IMR-90 (cell line): ENCODE measurements around the gene SYT17. TPM values are rescaled to one million over a fixed set of nuclear protein-coding genes. Genes with fewer than 3 reads are reported as not detected.

Experiments used
- ATAC-seq: fragments of 200-7000 bp; cut with Tn5 transposase; 2 replicates; pipeline ENCODE4 v1.9.1; 2020; ENCODE audit warnings: low read depth, mild to moderate bottlenecking, moderate library complexity
- BruUV-seq: library from RNA; stranded (reverse); fragments of 400-500 nt; replicated peaks from 2 replicates; lab custom pipeline; 2021; lab: Mats Ljungman, UMichigan
- CTCF ChIA-PET: fragments of 300-600 bp; formaldehyde crosslinking; extraction: SDS; loops from one replicate; lab custom pipeline; 2021; ENCODE audit warnings: antibody characterized with exemption; lab: Yijun Ruan, JAX
- POLR2A ChIA-PET: fragments of 300-600 bp; sonication (Branson Sonifier 250); formaldehyde crosslinking; loops from one replicate; lab custom pipeline; 2022; ENCODE audit warnings: antibody characterized with exemption; ENCODE audit not compliant: unreplicated experiment; lab: Charles Lee
- DNase-seq: peaks from one replicate; pipeline ENCODE4 v3.0.0; 2013
- H2AFZ ChIP-seq: replicated peaks from 2 replicates; pipeline ENCODE3; 2013; ENCODE audit warnings: low read length, mild to moderate bottlenecking; ENCODE audit not compliant: poor library complexity
- H2AK5ac ChIP-seq: 2 replicates; pipeline ENCODE4 v1.6.1; 2013; ENCODE audit warnings: low read depth, low read length, inconsistent platforms
- H2AK9ac ChIP-seq: replicated peaks from 2 replicates; pipeline ENCODE3; 2013; ENCODE audit warnings: mild to moderate bottlenecking, low read depth, low read length, moderate library complexity; ENCODE audit not compliant: poor library complexity
- H2BK120ac ChIP-seq: 2 replicates; pipeline ENCODE4 v1.6.1; 2013; ENCODE audit warnings: low read depth, low read length, inconsistent platforms
- H2BK15ac ChIP-seq: 3 replicates; pipeline ENCODE4 v1.6.1; 2013; ENCODE audit warnings: low read depth, low read length, inconsistent platforms
- H2BK20ac ChIP-seq: 2 replicates; pipeline ENCODE4 v1.6.1; 2013; ENCODE audit warnings: low read depth, mild to moderate bottlenecking, inconsistent platforms, low read length, moderate library complexity
- H2BK5ac ChIP-seq: 2 replicates; pipeline ENCODE4 v1.6.1; 2013; ENCODE audit warnings: mild to moderate bottlenecking, low read depth, low read length, inconsistent platforms; ENCODE audit not compliant: poor library complexity, severe bottlenecking
- H3K14ac ChIP-seq: replicated peaks from 2 replicates; pipeline ENCODE4 v1.6.1; 2013; ENCODE audit warnings: low read depth, low read length, inconsistent platforms
- H3K18ac ChIP-seq: 2 replicates; pipeline ENCODE4 v1.6.1; 2013; ENCODE audit warnings: low read depth, low read length, control low read depth
- H3K23ac ChIP-seq: 2 replicates; pipeline ENCODE4 v1.6.1; 2013; ENCODE audit warnings: low read depth, low read length, inconsistent platforms
- H3K27ac ChIP-seq: 2 replicates; pipeline ENCODE4 v1.5.1; 2013; ENCODE audit warnings: mild to moderate bottlenecking, control low read depth, low read length; ENCODE audit not compliant: insufficient read depth
- H3K27me3 ChIP-seq: 2 replicates; pipeline ENCODE4 v1.6.1; 2013; ENCODE audit warnings: low read length; ENCODE audit not compliant: control insufficient read depth, insufficient read depth
- H3K36me3 ChIP-seq: 2 replicates; pipeline ENCODE4 v1.6.1; 2013; ENCODE audit warnings: low read length, mixed read lengths; ENCODE audit not compliant: control insufficient read depth, insufficient read depth
- H3K4ac ChIP-seq: 2 replicates; pipeline ENCODE4 v1.6.1; 2013; ENCODE audit warnings: low read depth, low read length, inconsistent platforms
- H3K4me1 ChIP-seq: 2 replicates; pipeline ENCODE4 v1.6.1; 2013; ENCODE audit warnings: low read length, mixed read lengths; ENCODE audit not compliant: control insufficient read depth, insufficient read depth
- H3K4me2 ChIP-seq: 2 replicates; pipeline ENCODE4 v1.6.1; 2013; ENCODE audit warnings: low read depth, mild to moderate bottlenecking, control low read depth, low read length, moderate library complexity
- H3K4me3 ChIP-seq: 2 replicates; pipeline ENCODE4 v1.5.1; 2013; ENCODE audit warnings: low read depth, mild to moderate bottlenecking, control low read depth, low read length, moderate library complexity; ENCODE audit not compliant: insufficient read depth
- H3K56ac ChIP-seq: 2 replicates; pipeline ENCODE4 v1.6.1; 2013; ENCODE audit warnings: low read length, inconsistent platforms; ENCODE audit not compliant: insufficient read depth; ENCODE audit errors: extremely low read depth
- H3K79me1 ChIP-seq, 2 experiments: 2 replicates each; pipeline ENCODE4 v1.6.1; 2013; ENCODE audit warnings: low read length in 2 of 2, inconsistent platforms in 1 of 2, low read depth in 1 of 2
- H3K9ac ChIP-seq: 2 replicates; pipeline ENCODE4 v1.6.1; 2013; ENCODE audit warnings: low read depth, low read length, control low read depth
- H3K9me1 ChIP-seq: 2 replicates; pipeline ENCODE4 v1.6.1; 2013; ENCODE audit warnings: low read length, inconsistent platforms; ENCODE audit not compliant: insufficient read depth
- H3K9me3 ChIP-seq: 2 replicates; pipeline ENCODE4 v1.6.1; 2013; ENCODE audit warnings: low read length; ENCODE audit not compliant: control insufficient read depth, insufficient read depth
- H4K20me1 ChIP-seq: 2 replicates; pipeline ENCODE4 v1.6.1; 2013; ENCODE audit warnings: low read length, inconsistent platforms; ENCODE audit not compliant: insufficient read depth
- H4K5ac ChIP-seq: 2 replicates; pipeline ENCODE4 v1.6.1; 2013; ENCODE audit warnings: mild to moderate bottlenecking, low read depth, low read length, control low read depth
- H4K8ac ChIP-seq, 2 experiments: 2 replicates each; pipeline ENCODE4 v1.6.1; 2013; ENCODE audit warnings: low read depth in 2 of 2, low read length in 2 of 2, control low read depth in 1 of 2, inconsistent platforms in 1 of 2
- H4K91ac ChIP-seq: 2 replicates; pipeline ENCODE4 v1.6.1; 2013; ENCODE audit warnings: low read depth, low read length, inconsistent platforms; ENCODE audit not compliant: insufficient read depth
- BHLHE40 ChIP-seq: fragments of 150-350 bp; IDR thresholded peaks from 2 replicates; pipeline ENCODE4 v1.6.1; 2016; ENCODE audit warnings: mild to moderate bottlenecking, low read depth, low read length
- CEBPB ChIP-seq: IDR thresholded peaks from 2 replicates; pipeline ENCODE4 v1.6.1; 2012; ENCODE audit warnings: low read depth, low read length, improper control_type of control experiment
- CHD1 ChIP-seq: IDR thresholded peaks from 2 replicates; pipeline ENCODE4 v1.6.1; 2012; ENCODE audit warnings: low read depth, low read length, improper control_type of control experiment
- FOS ChIP-seq: fragments of 150-350 bp; IDR thresholded peaks from 2 replicates; pipeline ENCODE4 v1.6.1; 2016; ENCODE audit warnings: low read depth, low read length
- MAZ ChIP-seq: IDR thresholded peaks from 2 replicates; pipeline ENCODE4 v1.6.1; 2012; ENCODE audit warnings: low read depth, mild to moderate bottlenecking, low read length, improper control_type of control experiment, moderate library complexity, borderline replicate concordance
- MXI1 ChIP-seq: IDR thresholded peaks from 2 replicates; pipeline ENCODE4 v1.6.1; 2012; ENCODE audit warnings: low read depth, mild to moderate bottlenecking, low read length, moderate library complexity, borderline replicate concordance
- NFE2L2 ChIP-seq: fragments of 150-350 bp; IDR thresholded peaks from 2 replicates; pipeline ENCODE4 v1.6.1; 2016; ENCODE audit warnings: low read depth, mild to moderate bottlenecking, low read length
- POLR2A ChIP-seq: IDR thresholded peaks from 2 replicates; pipeline ENCODE4 v1.6.1; 2012; ENCODE audit warnings: mild to moderate bottlenecking, low read depth, low read length
- RAD21 ChIP-seq: IDR thresholded peaks from 2 replicates; pipeline ENCODE4 v1.6.1; 2012; ENCODE audit warnings: low read length, improper control_type of control experiment
- RCOR1 ChIP-seq: IDR thresholded peaks from 2 replicates; pipeline ENCODE4 v1.6.1; 2012; ENCODE audit warnings: mild to moderate bottlenecking, low read length, improper control_type of control experiment; ENCODE audit not compliant: insufficient replicate concordance
- RFX5 ChIP-seq: IDR thresholded peaks from 2 replicates; pipeline ENCODE4 v1.8.0; 2012; ENCODE audit warnings: low read depth, mild to moderate bottlenecking, low read length, moderate library complexity
- WGBS, 2 experiments: methylation state at CpG; one replicate each; pipeline versions ENCODE4 v1.1.5 to v1.1.7; 2013; ENCODE audit warnings: missing lambda C conversion rate in 2 of 2; ENCODE audit not compliant: insufficient read length in 1 of 2; ENCODE audit errors: extremely low coverage in 2 of 2; 5-methylcytosine and 5-hydroxymethylcytosine counted together
- dilution Hi-C: fragments of 300-500 bp; cut with HindIII; formaldehyde crosslinking; loops from one replicate; pipeline ENCODE4 v1.14.3; 2018; ENCODE audit warnings: low sequenced_read_pairs; ENCODE audit not compliant: unreplicated experiment
- in situ Hi-C: fragments of 300-500 bp; cut with MboI; formaldehyde crosslinking; loops from 3 replicates; pipeline ENCODE4 v1.14.3; 2019; ENCODE audit warnings: low sequenced_read_pairs, inconsistent platforms, mixed read lengths
- intact Hi-C: fragments of 100-400 bp; cut with micrococcal nuclease; formaldehyde crosslinking; loops from 2 replicates; pipeline ENCODE4 v1.10.0; 2022
- polyA plus RNA-seq, 3 experiments: library from polyadenylated mRNA; depleted of rRNA; stranded (reverse); fragments of >200 nt; gene quantifications; 2 replicates each; pipeline ENCODE4 v1.2.3, GENCODE V29; 2012; ENCODE audit warnings: low replicate concordance in 1 of 3
- total RNA-seq: library from RNA; depleted of rRNA; stranded (reverse); fragments of >200 nt; gene quantifications from 2 replicates; pipeline ENCODE4 v1.2.3, GENCODE V29; 2012
- TF ChIP-seq, protein P1 (sequence below): conservative IDR thresholded peaks from 2 replicates; pipeline ENCODE4 v1.5.1; 2012; ENCODE audit warnings: mild to moderate bottlenecking, low read depth, low read length, improper control_type of control experiment
- TF ChIP-seq, protein P2 (sequence below): fragments of 150-350 bp; IDR thresholded peaks from 2 replicates; pipeline ENCODE4 v1.6.1; 2016; ENCODE audit warnings: low read depth, mild to moderate bottlenecking, low read length, moderate library complexity, borderline replicate concordance
- TF ChIP-seq, protein P3 (sequence below): fragments of 150-350 bp; IDR thresholded peaks from 2 replicates; pipeline ENCODE4 v1.6.1; 2017; ENCODE audit warnings: mild to moderate bottlenecking, antibody characterized with exemption, low read length, low read depth

Gene SYT17
- total and polyA plus RNA-seq, 2 of the 4 experiments (the other 2 are of a cell fraction), result not detected

DNA sequence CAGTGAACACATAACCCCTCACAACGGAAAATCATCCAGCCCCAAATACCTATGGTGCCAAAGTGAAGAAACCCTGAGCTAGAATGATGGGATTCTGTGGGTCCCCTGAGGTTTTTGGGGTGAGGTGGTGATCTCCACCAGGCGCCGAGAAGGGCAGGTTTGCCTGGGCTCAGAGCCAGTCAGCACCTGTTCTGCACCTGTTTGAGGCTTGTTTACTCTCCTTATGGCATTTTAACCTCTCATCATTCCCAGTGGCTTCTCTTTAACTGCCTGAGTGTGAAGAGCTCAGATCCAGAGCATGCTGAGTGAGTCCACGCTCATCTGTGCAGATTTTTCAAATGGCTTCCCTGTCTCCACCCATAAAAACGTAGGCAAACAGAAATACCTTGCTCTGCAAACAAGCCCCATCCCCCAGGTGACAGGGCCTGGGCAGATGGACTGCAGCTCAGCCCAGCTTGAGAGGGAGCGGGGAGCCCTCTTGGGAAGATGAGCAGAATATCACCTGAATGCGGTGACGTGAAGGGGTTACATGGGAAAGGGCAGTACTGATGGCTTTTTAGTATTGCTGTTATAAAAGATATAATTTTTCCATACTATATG is 77.4 kb downstream of the SYT17 start:
- Histone ChIP-seq H3K4ac (no peak overlapping the region), H3K56ac (no peak overlapping the region), H3K23ac (no peak overlapping the region), H2AK9ac (no peak overlapping the region), H3K27ac (no peak overlapping the region), H3K4me2 (no peak overlapping the region), H3K79me1 (no peaks in the 10 kb centered on the region), H4K5ac (no peak overlapping the region), H4K20me1 (no peaks in the 10 kb centered on the region), H2BK20ac (no peak overlapping the region), H2BK15ac (no peak overlapping the region), H2AFZ (no peak overlapping the region), H3K9me3 (peaks cover 2% of the 10 kb centered on the region; the same call in 1 of the 2 replicates), H2AK5ac (no peak overlapping the region), H3K4me1 (no peaks in the 10 kb centered on the region), H4K91ac (no peak overlapping the region), H2BK5ac (no peak overlapping the region), H4K8ac (no peak overlapping the region), H3K36me3 (no peaks in the 10 kb centered on the region), H3K14ac (no peak overlapping the region), H3K27me3 (no peaks in the 10 kb centered on the region), H2BK120ac (no peak overlapping the region), H3K9me1 (no peaks in the 10 kb centered on the region), H3K18ac (no peak overlapping the region), H3K9ac (no peak overlapping the region), H3K4me3 (no peak overlapping the region)
- no CpG with 5 or more reads among the region's 8 CpGs for WGBS, 2 experiments
- POLR2A ChIA-PET, result no interaction called here
- no peak for TF ChIP-seq RFX5
- TF ChIP-seq MAZ, result no peak
- no peak for TF ChIP-seq BHLHE40
- TF ChIP-seq, protein P1, sequence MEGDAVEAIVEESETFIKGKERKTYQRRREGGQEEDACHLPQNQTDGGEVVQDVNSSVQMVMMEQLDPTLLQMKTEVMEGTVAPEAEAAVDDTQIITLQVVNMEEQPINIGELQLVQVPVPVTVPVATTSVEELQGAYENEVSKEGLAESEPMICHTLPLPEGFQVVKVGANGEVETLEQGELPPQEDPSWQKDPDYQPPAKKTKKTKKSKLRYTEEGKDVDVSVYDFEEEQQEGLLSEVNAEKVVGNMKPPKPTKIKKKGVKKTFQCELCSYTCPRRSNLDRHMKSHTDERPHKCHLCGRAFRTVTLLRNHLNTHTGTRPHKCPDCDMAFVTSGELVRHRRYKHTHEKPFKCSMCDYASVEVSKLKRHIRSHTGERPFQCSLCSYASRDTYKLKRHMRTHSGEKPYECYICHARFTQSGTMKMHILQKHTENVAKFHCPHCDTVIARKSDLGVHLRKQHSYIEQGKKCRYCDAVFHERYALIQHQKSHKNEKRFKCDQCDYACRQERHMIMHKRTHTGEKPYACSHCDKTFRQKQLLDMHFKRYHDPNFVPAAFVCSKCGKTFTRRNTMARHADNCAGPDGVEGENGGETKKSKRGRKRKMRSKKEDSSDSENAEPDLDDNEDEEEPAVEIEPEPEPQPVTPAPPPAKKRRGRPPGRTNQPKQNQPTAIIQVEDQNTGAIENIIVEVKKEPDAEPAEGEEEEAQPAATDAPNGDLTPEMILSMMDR, result no peak
- TF ChIP-seq, protein P2, sequence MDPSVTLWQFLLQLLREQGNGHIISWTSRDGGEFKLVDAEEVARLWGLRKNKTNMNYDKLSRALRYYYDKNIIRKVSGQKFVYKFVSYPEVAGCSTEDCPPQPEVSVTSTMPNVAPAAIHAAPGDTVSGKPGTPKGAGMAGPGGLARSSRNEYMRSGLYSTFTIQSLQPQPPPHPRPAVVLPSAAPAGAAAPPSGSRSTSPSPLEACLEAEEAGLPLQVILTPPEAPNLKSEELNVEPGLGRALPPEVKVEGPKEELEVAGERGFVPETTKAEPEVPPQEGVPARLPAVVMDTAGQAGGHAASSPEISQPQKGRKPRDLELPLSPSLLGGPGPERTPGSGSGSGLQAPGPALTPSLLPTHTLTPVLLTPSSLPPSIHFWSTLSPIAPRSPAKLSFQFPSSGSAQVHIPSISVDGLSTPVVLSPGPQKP, result no peak
- TF ChIP-seq FOS, result no peak
- no peak for TF ChIP-seq RAD21
- no peak for TF ChIP-seq NFE2L2
- no peak for TF ChIP-seq RCOR1
- TF ChIP-seq POLR2A, result no peak
- no peak for TF ChIP-seq CEBPB
- TF ChIP-seq, protein P3, sequence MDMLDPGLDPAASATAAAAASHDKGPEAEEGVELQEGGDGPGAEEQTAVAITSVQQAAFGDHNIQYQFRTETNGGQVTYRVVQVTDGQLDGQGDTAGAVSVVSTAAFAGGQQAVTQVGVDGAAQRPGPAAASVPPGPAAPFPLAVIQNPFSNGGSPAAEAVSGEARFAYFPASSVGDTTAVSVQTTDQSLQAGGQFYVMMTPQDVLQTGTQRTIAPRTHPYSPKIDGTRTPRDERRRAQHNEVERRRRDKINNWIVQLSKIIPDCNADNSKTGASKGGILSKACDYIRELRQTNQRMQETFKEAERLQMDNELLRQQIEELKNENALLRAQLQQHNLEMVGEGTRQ, result no peak
- TF ChIP-seq MXI1, result no peak
- no peak for TF ChIP-seq CHD1
- in situ Hi-C loops (no loop called here), intact Hi-C loops (no loop called here), dilution Hi-C loops (no loop called here)
- CTCF ChIA-PET, result no interaction called here
- no TSS peak for BruUV-seq
- ATAC-seq (no peak), DNase-seq (no peak)
